Esophagus muscularis mucosa (tissue), 3 donors: ENCODE results near the gene SH3RF3.

Experiments used
- CTCF ChIP-seq, 3 experiments: fragments of 200-600 bp in 2 of 3; fragments of 450-650 bp in 1 of 3; sonication (generic) in 2 of 3; IDR thresholded peaks; one replicate each; pipeline ENCODE4 v1.5.1; 2017 to 2019; ENCODE audit warnings: antibody characterized with exemption in 3 of 3, mild to moderate bottlenecking in 2 of 3, moderate library complexity in 1 of 3
- POLR2A ChIP-seq: fragments of 450-650 bp; IDR thresholded peaks from one replicate; pipeline ENCODE4 v1.6.1; 2017; ENCODE audit warnings: antibody characterized with exemption, moderate library complexity, mild to moderate bottlenecking, low read depth
- POLR2AphosphoS5 ChIP-seq, 2 donors: sonication (generic); formaldehyde crosslinking; IDR thresholded peaks; one replicate each; pipeline ENCODE4 v1.6.1; 2017; ENCODE audit warnings: antibody characterized with exemption in 2 of 2

GRCh38 chr2:109422758-109423500 is 293.9 kb downstream of the SH3RF3 start:
- TF ChIP-seq CTCF (IDR thresholded peaks at IDR 0.05): no peak
- TF ChIP-seq POLR2A: no peak
- TF ChIP-seq POLR2AphosphoS5 (IDR thresholded peaks at IDR 0.05): no peak
